GM11168 (cell line): Measurements from ENCODE around the gene OR52E2.

ENCODE experiments used
- in situ Hi-C: fragments of 300-500 bp; cut with MboI; formaldehyde crosslinking; loops from one replicate; pipeline ENCODE4 v1.12.0; 2022; ENCODE audit warnings: low sequenced_read_pairs; ENCODE audit not compliant: unreplicated experiment

Gene OR52E2

GRCh38 chr11:5021996-5022395, 37.4 kb downstream of the OR52E2 start:
- in situ Hi-C loops, result no loop called here

- in situ Hi-C loops, result loop anchor here (5.0 kb wide), 1 partner anchor 371 kb away; the partner anchor contains the start of gene OR51E1
Measured at GRCh38 chr11:5013012-5013411, 46.4 kb downstream of the OR52E2 start.

GRCh38 chr11:5011254-5011653, 48.2 kb downstream of the OR52E2 start:
- in situ Hi-C loops, result loop anchor here (5.0 kb wide), 1 partner anchor 369 kb away; the partner anchor contains the start of gene OR51E1
